SK-N-MC (cell line): ENCODE results near the gene NCF2.
"Not testable (repeated sequence)": the region's sequence is repeated elsewhere in the genome, so short reads cannot be mapped to it uniquely, and the experiment has no call there.

Experiments used
- DNase-seq: peaks from one replicate; pipeline ENCODE4 v3.0.0-alpha.2; 2011; ENCODE audit warnings: low read depth, low spot score
- H3K27ac ChIP-seq: fragments of 200-600 bp; sonication (generic); 2 replicates; pipeline ENCODE4 v1.5.1; 2016; ENCODE audit warnings: mixed run types
- H3K36me3 ChIP-seq: fragments of 200-600 bp; sonication (generic); 2 replicates; pipeline ENCODE4 v1.6.1; 2017; ENCODE audit warnings: antibody characterized with exemption, low read length, mixed read lengths; ENCODE audit not compliant: insufficient read depth
- H3K4me3 ChIP-seq: fragments of 200-600 bp; sonication (generic); 2 replicates; pipeline ENCODE4 v1.5.1; 2016
- H3K9ac ChIP-seq: fragments of 200-600 bp; sonication (generic); 2 replicates; pipeline ENCODE4 v1.8.0; 2017; ENCODE audit warnings: mixed run types, mixed read lengths; ENCODE audit not compliant: insufficient read length
- H3K9me3 ChIP-seq: fragments of 200-600 bp; sonication (generic); 2 replicates; pipeline ENCODE4 v1.6.1; 2017; ENCODE audit warnings: low read depth, mild to moderate bottlenecking, antibody characterized with exemption, low read length, moderate library complexity, mixed read lengths
- EZH2 ChIP-seq: fragments of 200-600 bp; sonication (generic); IDR thresholded peaks from one replicate; pipeline ENCODE4 v1.6.1; 2017; ENCODE audit warnings: antibody characterized with exemption
- FOXP2 ChIP-seq: optimal IDR thresholded peaks from 2 replicates; pipeline ENCODE3; 2011; ENCODE audit warnings: mild to moderate bottlenecking, moderate library complexity; ENCODE audit not compliant: insufficient read depth; ENCODE audit errors: extremely low read length, control extremely low read depth
- POLR2AphosphoS5 ChIP-seq: IDR thresholded peaks from 2 replicates; pipeline ENCODE4 v1.6.1; 2012; ENCODE audit warnings: mild to moderate bottlenecking, low read depth, low read length, borderline replicate concordance

NCF2 gene

GRCh38 chr1:183633676-183634343 is 43.6 kb upstream of the NCF2 start:
- TF ChIP-seq FOXP2 (no peak), POLR2AphosphoS5 (peak; percentile 34), EZH2 (no peak)
- Histone ChIP-seq H3K9me3 (no peaks in the 10 kb centered on the region), H3K36me3 (peaks cover 40% of the 10 kb centered on the region), H3K4me3 (peak overlapping the region; percentile 94), H3K9ac (peak overlapping the region; percentile 94), H3K27ac (peak overlapping the region; percentile 91)
- peak; percentile 67 for DNase-seq

- peak overlapping the region; percentile 94 for H3K9ac ChIP-seq
- H3K4me3 ChIP-seq, result peak overlapping the region; percentile 94
- no peak for TF ChIP-seq POLR2AphosphoS5
- no peak for TF ChIP-seq EZH2
- no peak for TF ChIP-seq FOXP2
- DNase-seq, result no peak
- H3K36me3 ChIP-seq, result peaks cover 48% of the 10 kb centered on the region
- peak overlapping the region; percentile 91 for H3K27ac ChIP-seq
- H3K9me3 ChIP-seq, result no peaks in the 10 kb centered on the region
Measured at GRCh38 chr1:183632964-183633363, 42.7 kb upstream of the NCF2 start.

DNA sequence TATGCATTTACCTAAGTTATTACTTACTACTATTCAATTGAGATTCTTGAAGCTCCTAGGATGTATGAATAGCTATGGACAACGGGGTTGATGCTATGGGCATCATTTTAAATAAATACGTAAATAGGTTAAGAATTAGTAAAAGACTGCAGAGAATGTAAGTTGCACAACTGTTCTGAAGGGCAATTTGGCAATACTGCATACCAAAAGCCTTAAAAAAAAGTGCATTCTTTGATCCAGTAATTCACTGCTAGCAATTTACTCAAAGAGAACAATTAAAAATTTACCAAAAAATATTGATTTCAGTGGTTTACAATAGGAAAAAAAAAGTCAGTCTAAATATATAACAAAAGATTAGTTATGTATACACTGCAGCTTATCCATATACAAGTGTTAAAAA is 41.9 kb upstream of the NCF2 start:
- peak overlapping the region; percentile 94 for H3K4me3 ChIP-seq
- TF ChIP-seq POLR2AphosphoS5, result no peak
- no peak for TF ChIP-seq FOXP2
- no peak for TF ChIP-seq EZH2
- H3K36me3 ChIP-seq, result peaks cover 54% of the 10 kb centered on the region
- peak overlapping the region; percentile 94 for H3K9ac ChIP-seq
- no peaks in the 10 kb centered on the region for H3K9me3 ChIP-seq
- peak overlapping the region; percentile 91; the same call in 1 of the 2 replicates for H3K27ac ChIP-seq
- DNase-seq, result no peak

DNA sequence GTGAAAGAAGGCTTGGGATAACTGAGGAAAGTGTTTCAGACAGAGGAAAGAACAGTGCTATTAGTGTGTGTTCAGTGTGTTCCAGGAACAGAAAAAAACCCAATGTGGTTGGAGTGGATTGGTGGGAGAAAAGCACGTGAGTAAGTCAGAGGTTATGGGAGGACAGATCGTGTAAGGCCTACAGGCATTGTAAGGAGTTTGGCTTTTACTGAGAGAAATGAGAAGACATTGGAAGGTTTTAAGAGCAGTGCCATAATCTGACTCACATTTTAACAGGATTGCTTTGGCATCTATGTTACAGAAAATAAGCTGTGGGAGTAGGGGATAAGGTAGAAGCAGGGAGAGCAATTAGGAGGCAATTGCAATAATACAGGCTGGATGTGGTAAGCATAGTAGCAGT is 40.5 kb upstream of the NCF2 start:
- Histone ChIP-seq H3K9ac (no peak overlapping the region), H3K36me3 (peaks cover 67% of the 10 kb centered on the region), H3K9me3 (no peaks in the 10 kb centered on the region), H3K4me3 (no peak overlapping the region), H3K27ac (0 out of 2 replicates have a peak overlapping the region, but pooled peaks have one; percentile 20)
- no peak for TF ChIP-seq FOXP2
- no peak for DNase-seq

DNA sequence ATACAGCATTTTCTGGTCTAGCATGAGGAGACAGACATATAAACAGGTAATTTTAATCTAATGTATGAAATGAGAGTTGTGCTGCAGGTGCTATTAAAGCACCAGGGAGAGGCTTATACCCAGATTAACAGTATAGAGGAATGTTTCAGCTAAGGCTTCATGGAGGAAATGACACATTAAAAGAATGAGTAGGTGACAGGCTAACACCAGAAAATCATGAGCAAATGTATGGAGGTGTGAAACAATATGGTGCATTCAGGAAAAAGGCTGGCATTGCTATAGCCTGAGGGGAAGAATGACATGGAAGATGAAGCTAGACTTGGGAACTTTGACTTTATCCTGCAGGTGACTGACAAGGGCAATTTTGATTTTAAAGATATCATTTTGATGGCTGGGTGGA is 38.3 kb upstream of the NCF2 start:
- DNase-seq, result no peak
- peaks cover 77% of the 10 kb centered on the region for H3K36me3 ChIP-seq
- no peak overlapping the region for H3K9ac ChIP-seq
- no peak for TF ChIP-seq FOXP2
- TF ChIP-seq POLR2AphosphoS5, result no peak
- no peak for TF ChIP-seq EZH2
- H3K27ac ChIP-seq, result no peak overlapping the region
- H3K9me3 ChIP-seq, result no peaks in the 10 kb centered on the region
- no peak overlapping the region for H3K4me3 ChIP-seq

DNA sequence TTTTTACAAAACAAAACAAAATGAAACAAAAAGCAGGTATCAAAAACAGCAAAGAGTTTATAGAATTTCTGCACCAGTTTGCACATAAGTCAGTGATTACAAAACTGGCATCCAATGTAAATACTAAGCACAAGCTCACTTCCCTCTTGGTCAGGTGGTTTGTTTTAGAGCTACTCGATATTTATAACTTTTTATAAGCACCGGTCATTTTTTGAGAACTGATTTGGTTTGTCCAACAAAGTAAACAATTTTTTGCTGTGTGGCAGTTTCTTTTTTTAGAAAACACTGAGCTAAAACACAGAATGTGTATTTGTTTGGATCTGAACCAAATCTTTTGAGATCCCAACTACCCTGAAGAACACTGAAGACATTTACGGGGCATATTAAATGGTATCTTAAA is 36.0 kb upstream of the NCF2 start:
- H3K4me3 ChIP-seq, H3K9ac ChIP-seq, H3K9me3 ChIP-seq, DNase-seq: not testable (repeated sequence)
- H3K27ac ChIP-seq, result peak overlapping the region; percentile 68; the same call in 1 of the 2 replicates
- H3K36me3 ChIP-seq, result peaks cover 64% of the 10 kb centered on the region

GRCh38 chr1:183622884-183623785 is 32.9 kb upstream of the NCF2 start:
- Histone ChIP-seq H3K4me3 (no peak overlapping the region), H3K9ac (no peak overlapping the region), H3K27ac (no peak overlapping the region), H3K9me3 (no peaks in the 10 kb centered on the region), H3K36me3 (peaks cover 33% of the 10 kb centered on the region)
- TF ChIP-seq FOXP2 (no peak), POLR2AphosphoS5 (no peak), EZH2 (no peak)
- DNase-seq, result no peak

DNA sequence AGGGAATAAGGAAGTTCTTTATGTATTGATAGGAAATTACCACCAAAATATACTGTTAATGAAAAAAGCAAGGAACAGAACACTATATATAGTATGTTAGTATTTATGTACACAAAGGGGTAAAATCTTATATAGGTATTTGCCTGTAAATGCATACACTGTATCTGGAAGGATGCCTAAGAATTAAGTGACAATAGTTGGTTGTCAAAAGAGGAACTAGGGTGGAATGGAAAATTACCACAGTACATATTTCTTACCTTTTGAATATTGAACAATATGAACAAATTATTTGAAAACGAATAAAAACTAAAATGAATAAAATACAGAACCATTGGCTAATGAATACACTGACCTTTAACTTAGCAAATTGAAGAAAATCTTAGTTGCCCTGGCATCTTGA is 31.8 kb upstream of the NCF2 start:
- Histone ChIP-seq H3K9ac (no peak overlapping the region), H3K27ac (no peak overlapping the region; the same call in 1 of the 2 replicates), H3K36me3 (peaks cover 25% of the 10 kb centered on the region), H3K4me3 (no peak overlapping the region), H3K9me3 (no peaks in the 10 kb centered on the region)
- TF ChIP-seq POLR2AphosphoS5 (no peak), EZH2 (no peak), FOXP2 (no peak)
- no peak for DNase-seq
